ENCODE measurements around the gene FRRS1.

DNA sequence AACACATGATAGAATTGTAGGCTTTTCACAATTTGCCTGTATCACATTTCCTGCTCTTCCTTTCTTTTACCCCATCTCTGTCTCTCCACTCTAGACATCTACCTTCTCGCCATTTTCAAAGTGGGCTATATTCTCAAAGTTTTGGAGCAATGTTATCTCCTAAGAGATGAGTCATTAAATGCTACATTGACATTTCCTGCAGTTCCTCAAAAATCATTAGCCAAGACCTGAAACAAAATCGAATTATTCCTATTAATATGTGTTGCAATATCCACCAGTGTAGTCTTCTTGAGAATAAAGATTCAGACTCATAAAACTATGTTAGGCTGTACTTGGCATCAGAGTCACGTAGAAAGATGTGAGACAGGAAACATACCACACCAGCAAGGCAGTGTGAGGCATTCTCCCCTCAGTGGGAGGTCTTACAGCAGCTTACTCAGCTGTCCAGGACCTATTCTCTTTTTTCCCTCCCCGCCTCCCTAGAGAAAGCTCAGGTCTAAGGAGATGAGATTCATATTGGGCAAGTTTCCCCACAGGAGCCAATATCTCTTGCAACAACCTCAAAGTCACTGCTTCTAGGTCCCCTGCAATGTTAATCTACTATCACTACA, 38.8 kb downstream of the FRRS1 start:
- TF ChIP-seq CTCF (IDR thresholded peaks at IDR 0.05) (no peak), POLR2A (IDR thresholded peaks at IDR 0.05) (no peak)

Data from esophagus squamous epithelium (tissue), 4 donors.